GM19351 (cell line): ENCODE data around the gene RNU6-7.

Experiments used
- ATAC-seq: cut with Tn5 transposase; IDR thresholded peaks from one replicate; pipeline ENCODE4 v1.9.1; 2021; ENCODE audit warnings: mild to moderate bottlenecking, moderate library complexity; ENCODE audit not compliant: unreplicated experiment

The RNU6-7 gene

DNA sequence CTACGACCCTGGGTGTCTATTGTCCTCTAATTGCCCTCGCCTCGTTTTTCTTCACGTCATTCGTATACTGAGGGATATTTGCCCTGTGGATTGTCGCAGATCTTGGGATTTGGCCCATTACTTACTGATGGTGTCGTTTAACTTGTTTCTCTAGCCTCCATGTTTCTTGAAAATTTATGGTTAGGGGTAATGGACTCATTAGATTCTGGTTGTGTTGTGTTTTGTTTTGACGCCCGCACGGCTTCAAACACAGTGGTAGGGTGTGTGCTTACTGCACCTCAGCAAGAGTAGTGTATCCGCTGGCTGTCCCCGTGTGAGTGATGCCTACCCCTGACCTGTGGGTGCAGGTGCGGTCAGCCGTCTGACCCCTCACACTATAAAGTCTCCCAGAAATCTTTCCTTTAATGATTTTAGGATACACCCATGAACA is 2.1 kb downstream of the RNU6-7 start:
- no peak for ATAC-seq

DNA sequence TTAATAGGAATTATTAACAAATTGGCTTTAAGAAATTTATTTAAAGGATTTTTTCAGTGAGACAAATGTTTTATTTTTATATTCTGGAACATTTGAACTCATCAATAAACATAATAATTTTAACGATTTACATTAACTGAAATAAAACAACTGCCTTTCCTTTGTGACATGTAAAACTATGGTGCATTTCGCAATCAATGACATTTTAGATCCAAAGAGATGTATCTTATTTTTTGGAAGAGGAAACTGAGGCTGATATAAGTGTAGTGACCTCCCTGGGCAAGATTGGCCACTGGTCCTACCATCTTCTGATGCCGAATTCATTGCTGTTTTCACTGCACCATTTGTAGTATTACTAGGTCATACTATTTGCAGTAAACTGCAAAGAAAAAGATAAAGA is 3.7 kb downstream of the RNU6-7 start:
- no peak for ATAC-seq

DNA sequence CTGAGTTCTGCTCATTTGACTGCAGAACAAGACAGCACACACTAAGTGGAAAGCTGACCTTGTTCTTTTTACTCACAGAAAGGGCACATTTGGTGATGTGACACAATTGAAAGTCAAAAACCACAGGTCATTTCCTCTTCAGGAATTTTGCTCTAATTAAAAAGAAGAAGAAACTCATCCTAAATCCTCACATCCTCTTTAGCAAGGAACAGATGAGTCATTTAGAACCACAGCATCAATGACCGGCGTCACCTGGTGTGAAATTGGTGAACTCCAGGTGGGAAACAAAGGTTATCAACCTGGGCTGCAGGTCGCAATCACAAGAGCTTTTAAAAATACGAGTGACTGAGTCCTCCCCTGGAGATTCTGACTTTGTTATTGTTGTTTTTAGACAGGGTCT is 4.1 kb downstream of the RNU6-7 start:
- peak; percentile 29 for ATAC-seq

DNA sequence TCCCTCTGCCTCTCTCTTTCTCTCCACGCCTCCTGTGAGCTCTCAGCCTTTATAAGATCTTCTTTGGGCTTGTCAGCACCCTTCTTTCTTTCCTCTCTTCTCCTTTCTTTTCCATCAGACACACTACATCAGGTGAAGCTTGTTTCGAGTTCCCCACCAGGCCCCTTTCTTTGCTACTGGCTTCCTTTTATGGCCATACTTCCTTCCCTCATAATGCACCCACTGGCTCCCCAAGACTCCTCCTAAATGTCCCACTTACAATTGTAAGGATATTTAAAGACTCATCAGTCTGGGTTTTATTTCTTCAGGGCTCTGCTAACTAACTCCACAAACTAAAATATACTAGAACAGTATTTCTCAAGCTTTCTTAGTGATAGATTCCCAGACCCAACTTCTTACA is 4.7 kb downstream of the RNU6-7 start:
- ATAC-seq, result no peak

DNA sequence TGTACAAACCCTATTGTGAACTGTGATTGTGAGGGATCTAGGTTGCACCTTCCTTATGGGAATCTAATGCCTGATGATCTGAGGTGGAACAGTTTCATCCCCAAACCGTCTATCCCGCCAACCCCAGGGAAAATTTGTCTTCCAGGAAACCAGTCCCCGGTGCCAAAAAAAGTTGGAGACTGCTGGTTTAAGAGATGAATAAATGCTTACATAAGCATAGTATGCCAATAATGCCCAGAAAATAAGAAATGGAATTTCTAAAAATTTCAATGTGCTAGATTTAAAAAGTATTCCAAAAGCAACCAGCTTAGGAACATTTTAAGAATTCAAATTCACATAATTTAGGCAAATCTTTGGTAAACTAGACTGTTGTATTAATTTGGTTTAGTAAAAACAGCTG is 6.6 kb downstream of the RNU6-7 start:
- no peak for ATAC-seq

DNA sequence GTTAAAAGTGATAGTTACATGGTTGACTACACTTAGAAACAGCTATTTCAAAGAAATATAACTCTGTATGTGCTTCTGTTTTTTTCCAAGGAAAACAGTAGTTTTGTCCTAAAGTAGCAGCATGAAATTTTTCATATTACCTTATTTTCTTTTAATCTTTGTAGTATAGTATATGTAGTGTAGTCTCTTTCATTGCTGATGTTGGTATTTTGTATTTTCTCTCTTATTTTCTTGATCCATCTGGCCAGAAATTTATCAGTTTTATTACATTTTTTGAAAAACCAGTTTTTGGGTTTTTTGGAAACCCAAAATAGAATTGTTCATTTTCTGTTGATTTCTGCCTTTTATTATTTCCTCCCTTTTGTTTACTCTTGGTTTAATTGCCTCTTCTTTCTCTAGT is 7.6 kb downstream of the RNU6-7 start:
- ATAC-seq, result no peak

DNA sequence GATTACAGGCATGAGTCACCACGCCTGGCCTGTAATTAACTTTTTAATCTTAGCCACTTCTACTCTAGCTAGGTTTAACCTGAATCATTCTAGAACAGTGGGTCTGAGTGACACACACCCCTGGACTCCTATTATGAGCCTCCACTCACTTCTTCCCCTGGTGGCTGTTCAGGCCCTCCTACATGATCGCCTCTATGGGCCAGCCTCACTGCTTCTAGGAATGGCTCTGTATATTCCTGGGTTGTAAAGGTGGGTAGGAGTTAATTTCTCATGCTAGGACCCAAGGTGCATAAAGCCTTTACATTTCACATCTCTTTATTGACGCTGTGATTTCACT is 9.2 kb downstream of the RNU6-7 start:
- no peak for ATAC-seq

DNA sequence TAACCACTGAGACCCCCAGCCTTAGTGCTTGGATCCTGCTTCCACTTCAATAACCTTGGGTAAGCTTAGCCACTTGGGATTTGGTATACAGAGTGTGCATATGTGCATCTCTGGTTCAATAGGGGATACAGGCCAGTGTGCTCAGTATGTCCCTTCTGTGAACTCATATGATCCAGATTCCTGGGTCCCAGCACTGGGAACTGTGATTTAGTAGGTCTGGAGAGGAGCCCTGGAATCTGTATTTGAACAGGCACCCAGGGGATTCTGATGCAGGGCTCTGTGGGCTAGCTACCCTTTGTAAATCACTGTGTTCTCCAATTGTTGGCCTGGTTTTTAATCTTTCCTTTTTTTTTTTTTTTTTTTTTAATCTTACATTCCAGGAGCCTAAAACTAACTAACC is 11.0 kb downstream of the RNU6-7 start:
- no peak for ATAC-seq

DNA sequence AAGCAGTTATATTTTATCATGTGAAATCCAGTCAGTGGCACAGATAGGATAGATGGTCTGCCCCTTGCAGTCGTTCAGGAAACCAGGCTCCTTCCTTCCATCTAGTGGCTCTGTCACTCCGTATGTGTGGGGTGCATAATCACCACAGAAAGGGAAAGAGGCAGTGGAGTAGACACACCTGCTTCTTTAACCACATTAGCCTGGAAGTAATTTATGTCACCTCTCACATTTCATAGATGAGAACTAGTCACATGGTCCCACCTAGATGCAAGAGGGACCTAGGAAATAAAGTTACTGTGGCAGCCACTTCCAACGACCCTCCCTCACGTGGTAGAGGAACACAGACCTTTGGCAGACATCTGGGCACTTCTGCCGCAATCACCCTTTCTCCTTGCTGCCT is 15.5 kb downstream of the RNU6-7 start:
- ATAC-seq, result no peak

DNA sequence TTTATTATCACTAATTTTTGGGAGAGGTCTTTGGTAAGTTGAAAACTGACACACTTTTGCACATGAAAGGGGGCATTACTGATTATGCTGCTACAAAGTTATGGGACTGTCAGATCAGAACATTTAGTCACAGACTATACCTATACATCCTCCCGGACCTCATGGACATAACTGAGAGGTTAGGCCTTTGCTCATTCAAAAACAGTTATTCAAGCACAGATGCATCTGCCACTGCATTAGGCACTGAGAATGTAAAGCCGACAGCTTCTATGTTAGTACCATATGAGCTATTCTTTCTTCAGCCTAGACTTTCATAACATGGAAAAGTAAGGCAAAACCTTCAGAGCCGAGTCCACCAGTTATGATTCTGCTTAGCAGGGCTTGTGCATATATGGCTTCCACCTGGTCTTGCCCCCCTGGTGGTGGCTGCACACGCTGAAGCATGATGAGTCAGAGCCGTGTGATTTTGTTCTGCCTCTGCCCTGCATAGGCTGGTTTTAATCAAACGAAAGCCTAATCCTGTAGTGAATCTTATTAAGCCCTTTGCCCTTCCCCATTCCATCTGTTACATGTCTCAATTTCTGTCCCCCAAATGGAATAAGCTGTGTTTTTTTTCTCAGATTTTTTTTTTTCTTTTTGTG is 23.0 kb downstream of the RNU6-7 start:
- peak; percentile 74 for ATAC-seq

DNA sequence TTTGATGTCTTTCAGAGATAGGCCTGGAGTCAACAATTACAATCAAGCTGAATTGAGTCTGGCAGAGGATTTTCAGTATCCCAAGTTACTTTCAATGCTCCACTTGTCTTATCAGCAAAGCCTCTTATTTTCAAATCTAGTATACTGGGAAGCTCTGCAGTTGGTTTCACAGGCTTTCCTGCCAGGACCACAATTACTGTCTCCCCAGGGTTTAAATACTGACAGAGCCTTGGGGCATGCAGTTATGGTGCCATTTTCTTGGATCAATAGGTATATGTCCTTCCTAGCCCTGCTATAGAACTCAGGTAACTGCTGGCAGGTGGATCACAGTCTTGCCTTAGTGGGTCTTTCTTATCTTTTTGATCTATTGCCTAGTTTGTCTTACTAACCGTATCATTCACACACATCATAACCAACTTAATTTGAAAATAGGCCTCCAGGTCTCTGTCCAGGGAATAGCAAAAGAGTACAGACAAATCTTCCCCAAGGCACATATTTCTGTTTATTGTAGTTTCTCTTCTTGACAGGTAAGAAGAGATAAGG is 23.6 kb downstream of the RNU6-7 start:
- no peak for ATAC-seq

DNA sequence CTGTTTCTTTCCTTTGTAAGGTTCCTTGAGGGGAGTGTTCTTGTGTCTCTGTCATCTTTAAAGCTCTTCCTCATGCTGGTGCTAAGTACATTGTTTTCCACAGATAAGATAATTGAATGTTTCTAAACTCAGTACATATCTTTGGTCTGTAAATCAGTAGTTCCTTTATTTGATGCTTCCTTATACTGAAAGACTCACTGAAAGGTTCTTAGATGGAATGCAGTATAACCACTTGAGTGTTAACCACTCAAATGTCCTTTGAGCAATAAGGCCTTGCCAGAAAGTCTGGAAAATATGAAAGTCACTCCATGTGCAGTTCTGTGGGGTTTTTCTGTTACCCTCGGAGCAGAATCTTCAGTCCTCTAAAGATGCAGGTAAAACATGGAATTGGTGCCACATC is 24.2 kb downstream of the RNU6-7 start:
- ATAC-seq, result no peak

DNA sequence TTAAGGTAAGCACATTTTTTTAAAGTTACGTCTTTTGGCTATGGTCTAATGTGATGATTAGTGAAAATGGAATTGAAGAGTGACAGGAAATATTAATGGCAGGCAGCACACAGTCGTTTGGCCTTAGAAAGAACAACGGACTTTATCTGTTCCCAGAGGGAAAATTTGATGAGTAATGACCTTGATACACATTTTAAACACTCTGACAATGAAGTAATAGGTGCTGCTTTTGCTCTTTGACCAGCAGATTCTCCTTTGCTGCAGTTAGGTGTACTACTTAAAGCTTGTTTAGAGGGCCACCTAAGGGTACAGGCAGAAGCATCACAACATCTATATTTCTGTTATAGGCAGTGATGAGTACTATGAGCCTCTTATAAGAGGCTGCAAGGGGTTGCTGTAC is 28.3 kb downstream of the RNU6-7 start:
- no peak for ATAC-seq

DNA sequence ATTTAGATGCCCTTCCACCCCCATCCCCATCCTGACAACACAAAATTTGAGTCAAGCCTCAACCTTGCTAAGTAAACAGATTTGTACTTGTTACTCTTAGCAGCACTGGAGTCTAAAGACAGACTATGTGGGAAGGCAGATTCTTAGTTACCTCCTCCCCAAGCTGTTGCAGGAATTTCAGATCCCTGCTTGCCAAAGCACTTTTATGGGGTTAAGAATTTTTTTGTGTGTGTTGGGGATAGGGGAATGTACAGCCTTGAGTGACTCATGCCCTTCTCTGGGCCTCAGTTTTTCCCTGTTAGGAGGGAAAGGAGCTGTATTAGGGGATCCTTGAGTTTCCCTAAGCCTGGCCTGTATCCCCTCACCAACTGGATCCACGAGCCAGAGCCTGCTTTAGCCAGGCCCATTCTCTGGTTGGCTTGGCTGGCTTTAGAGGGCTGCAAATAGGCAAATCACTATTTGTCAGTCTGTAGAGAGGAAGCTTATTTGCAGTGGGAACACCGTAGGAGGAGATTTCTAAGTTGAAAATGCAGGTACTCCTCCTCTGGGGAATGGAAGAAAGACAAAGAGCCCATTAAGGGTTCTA is 28.9 kb downstream of the RNU6-7 start:
- no peak for ATAC-seq

DNA sequence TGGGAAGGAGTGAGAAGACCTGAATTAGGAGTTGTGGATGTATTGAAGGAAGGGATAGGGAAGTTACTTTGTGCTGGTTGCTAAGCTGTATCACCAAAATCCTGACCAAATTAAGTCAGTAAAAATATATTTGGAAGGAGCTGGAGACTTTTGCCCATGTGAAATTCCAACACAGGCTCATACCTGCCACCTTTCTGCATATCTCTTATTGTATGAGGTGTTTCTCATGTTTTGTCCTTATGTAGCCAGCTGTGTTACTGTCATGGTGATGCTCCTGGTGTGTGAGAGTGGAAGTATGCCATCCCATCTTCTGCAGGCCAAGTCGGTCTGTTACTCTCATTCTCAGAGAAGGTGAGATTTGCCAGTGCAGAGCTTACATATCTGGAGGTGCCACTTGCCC is 30.6 kb downstream of the RNU6-7 start:
- no peak for ATAC-seq

DNA sequence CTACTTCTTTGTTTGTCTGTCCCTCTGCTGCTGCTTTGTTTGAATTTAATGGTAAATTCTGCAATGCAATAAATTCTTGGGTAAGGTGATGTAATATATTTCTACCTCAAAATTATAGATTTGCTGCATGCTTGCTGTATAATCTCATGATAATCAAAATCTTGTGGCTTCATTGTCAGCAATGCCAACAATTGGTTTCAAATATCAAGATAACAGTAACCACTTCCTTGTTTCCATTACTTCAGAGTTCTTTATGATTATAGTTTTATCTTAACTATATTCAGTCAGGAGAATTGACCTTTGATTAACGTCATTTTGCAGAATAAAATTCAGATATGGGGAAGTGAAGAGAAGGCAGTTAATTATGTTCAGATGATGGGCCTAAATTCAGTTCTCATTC is 31.4 kb downstream of the RNU6-7 start:
- ATAC-seq, result no peak

DNA sequence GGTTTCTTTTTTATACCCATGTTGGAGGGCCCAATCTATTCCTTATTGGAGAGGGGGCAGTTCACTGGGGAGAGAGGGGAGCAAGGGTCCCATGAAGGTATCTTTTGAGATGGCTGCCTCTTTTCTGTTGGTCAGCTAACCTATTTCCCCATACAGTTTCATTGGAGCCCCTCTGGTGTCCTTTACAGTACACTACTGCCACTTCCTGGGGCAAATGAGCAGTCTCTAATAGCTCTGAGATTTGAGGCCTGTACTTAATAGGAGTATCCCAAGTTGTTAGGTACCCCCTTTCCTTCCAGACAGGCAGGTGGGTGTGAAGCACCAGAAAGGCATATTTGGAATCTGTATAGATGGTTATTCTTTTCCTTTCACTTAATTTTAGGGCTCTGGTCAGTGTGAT is 42.6 kb downstream of the RNU6-7 start:
- no peak for ATAC-seq

DNA sequence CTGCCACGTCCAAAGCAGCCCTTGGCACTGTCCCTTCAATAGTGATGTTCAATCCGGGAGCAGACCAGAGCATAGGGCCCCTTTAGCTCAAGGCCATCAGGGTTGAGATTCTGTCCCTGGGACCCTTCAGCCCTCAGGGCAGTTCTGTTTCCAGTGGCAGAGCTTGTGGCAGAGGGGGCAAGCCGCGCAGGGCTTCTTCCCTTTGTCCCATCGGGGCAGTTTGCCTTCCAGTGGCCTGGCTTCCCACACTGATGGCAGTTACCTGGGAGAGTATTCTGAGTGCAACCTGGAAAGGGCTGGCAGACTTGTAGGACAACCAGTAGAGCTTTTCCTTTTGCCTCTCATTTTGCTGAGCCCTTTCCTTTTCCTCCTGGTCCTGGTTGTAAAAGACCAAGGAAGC is 44.9 kb downstream of the RNU6-7 start:
- ATAC-seq, result no peak

DNA sequence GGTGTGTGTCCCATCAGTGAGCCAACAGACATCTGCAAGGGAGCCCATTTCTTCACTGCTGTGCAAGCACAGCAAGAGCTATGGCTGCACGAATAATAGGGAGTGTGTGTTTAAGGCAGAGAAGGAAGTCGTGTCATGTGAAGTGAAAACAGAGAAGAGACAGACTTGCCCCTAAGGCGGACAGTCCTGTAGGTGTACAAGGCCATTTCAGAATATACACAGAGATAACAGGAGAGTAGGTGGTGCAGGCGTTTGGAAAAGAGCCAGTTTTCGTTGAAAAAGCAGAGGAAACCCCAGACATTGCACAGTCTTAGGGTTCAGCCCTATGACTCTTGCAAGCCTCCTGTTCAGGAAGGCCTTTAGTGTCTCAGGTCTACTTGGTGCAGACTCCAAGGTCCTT is 47.5 kb downstream of the RNU6-7 start:
- ATAC-seq, result no peak

DNA sequence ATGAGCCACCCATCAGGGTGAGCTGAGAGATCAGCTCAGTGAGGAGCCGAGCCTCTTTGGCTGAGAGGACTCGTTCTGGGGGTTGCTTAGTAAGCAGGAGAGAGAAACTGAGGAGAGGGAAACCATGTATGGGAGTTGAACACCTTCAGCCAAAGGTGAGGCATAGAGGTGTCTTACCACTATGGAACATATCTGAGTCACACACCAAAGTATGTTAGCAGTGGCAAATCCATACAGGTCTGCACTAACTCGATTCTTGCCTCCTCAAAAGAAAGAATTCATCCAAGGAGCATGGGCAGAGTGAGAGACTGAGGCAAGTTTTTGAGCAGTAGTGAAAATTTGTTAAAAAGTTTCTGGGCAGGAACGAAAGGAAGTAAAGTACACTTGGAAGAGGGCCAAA is 47.9 kb downstream of the RNU6-7 start:
- ATAC-seq, result no peak

DNA sequence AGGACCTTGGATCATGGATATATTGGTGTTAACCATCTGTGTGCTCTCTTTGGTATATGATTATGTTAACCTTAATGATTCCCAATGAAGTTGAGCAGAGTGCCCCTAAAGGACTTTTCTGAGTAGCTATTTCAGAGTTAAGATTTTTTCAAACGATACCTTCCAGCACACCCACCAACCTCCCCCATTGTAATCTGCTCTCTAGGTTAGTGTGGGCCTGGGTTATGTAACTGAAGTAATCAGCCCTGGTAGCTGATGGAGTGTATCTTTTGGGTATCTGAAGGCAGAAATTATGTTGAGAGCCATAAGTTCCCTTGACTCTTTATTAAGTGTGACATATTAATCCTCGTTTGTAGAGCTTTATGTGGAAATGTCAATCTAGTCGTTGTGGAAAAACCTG is 48.8 kb downstream of the RNU6-7 start:
- no peak for ATAC-seq

DNA sequence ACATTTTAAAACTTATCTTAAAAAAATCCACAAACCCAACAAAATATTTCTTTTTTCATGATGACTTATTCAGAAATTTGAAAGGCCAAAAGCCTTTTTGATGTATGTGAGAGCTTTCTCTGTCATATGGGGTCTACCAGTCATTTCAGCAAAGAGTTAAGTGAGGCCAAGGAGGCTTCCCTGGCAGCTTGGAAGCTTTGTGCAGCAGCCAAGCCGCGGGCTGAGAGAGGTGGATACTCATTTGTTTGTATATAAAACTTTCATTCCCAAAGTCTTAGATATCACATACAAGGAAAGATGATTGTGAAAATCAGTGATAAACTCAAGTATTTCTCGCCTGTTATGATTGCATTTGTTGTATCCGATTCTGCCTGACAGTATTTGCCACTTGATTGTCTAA is 49.7 kb downstream of the RNU6-7 start:
- no peak for ATAC-seq
